Neural cell (in vitro differentiated cells): ENCODE data around the gene TICRR. TPM values are rescaled to one million over a fixed set of nuclear protein-coding genes. Genes with fewer than 3 reads are reported as not detected.

ENCODE experiments used
- H2AFZ ChIP-seq: fragments of 200-600, 300-800 bp; sonication (generic), shearing (Covaris generic); 2 replicates; pipeline ENCODE4 v1.6.0; 2014; ENCODE audit warnings: low read depth, mild to moderate bottlenecking, antibody characterized with exemption, low read length, moderate library complexity
- H3F3A ChIP-seq: fragments of 200-600 bp; shearing (Covaris generic); 2 replicates; pipeline ENCODE4 v1.6.1; 2016; ENCODE audit warnings: mild to moderate bottlenecking, moderate library complexity, mixed read lengths, antibody characterized with exemption, low read length; ENCODE audit not compliant: insufficient read depth, poor library complexity, severe bottlenecking
- H3K27ac ChIP-seq: fragments of 200-600, 300-800 bp; sonication (generic), shearing (Covaris generic); 2 replicates; pipeline ENCODE4 v1.5.1; 2014; ENCODE audit warnings: mild to moderate bottlenecking, low read length, moderate library complexity
- H3K27me3 ChIP-seq: fragments of 300-800, 200-600 bp; sonication (generic), shearing (Covaris generic); 2 replicates; pipeline ENCODE4 v1.6.0; 2014; ENCODE audit warnings: mild to moderate bottlenecking, low read depth, low read length, moderate library complexity; ENCODE audit not compliant: insufficient read depth
- H3K36me3 ChIP-seq: fragments of 300-800, 200-600 bp; sonication (generic), shearing (Covaris generic); 2 replicates; pipeline ENCODE4 v1.5.1; 2014; ENCODE audit warnings: mild to moderate bottlenecking, antibody characterized with exemption, low read length, moderate library complexity; ENCODE audit not compliant: insufficient read depth
- H3K4me2 ChIP-seq: fragments of 300-800, 200-600 bp; sonication (generic), shearing (Covaris generic); 2 replicates; pipeline ENCODE4 v1.6.0; 2014; ENCODE audit warnings: mild to moderate bottlenecking, low read length
- H3K4me3 ChIP-seq: fragments of 300-800, 200-600 bp; sonication (generic), shearing (Covaris generic); 2 replicates; pipeline ENCODE4 v1.5.1; 2014; ENCODE audit warnings: mild to moderate bottlenecking, low read length, moderate library complexity
- H3K79me2 ChIP-seq: fragments of 200-600 bp; shearing (Covaris generic); replicated peaks from 2 replicates; pipeline ENCODE4 v1.6.0; 2014; ENCODE audit warnings: mild to moderate bottlenecking, low read length, moderate library complexity; ENCODE audit not compliant: insufficient read depth
- H3K9ac ChIP-seq: fragments of 300-800, 200-600 bp; sonication (generic), shearing (Covaris generic); 2 replicates; pipeline ENCODE4 v1.6.1; 2016; ENCODE audit warnings: mild to moderate bottlenecking, low read length, mixed read lengths
- H3K9me2 ChIP-seq: fragments of 200-600 bp; shearing (Covaris generic); 2 replicates; pipeline ENCODE4 v1.6.1; 2016; ENCODE audit warnings: mild to moderate bottlenecking, low read length, mixed read lengths; ENCODE audit not compliant: insufficient read depth
- H3K9me3 ChIP-seq: fragments of 200-600, 300-800 bp; sonication (generic), shearing (Covaris generic); 2 replicates; pipeline ENCODE4 v1.6.1; 2016; ENCODE audit warnings: mild to moderate bottlenecking, mixed run types, low read length, moderate library complexity, mixed read lengths
- H4K20me1 ChIP-seq: fragments of 200-600 bp; shearing (Covaris generic); 2 replicates; pipeline ENCODE4 v1.6.1; 2016; ENCODE audit warnings: mild to moderate bottlenecking, mixed run types; ENCODE audit not compliant: insufficient read depth
- EZH2 ChIP-seq: fragments of 200-600, 300-800 bp; shearing (Covaris generic), sonication (generic); IDR thresholded peaks from 2 replicates; pipeline ENCODE4 v1.6.1; 2014; ENCODE audit warnings: antibody characterized with exemption, low read length, borderline replicate concordance, mild to moderate bottlenecking; ENCODE audit not compliant: insufficient read depth, poor library complexity, severe bottlenecking
- MXI1 ChIP-seq: fragments of 450-650 bp; conservative IDR thresholded peaks from 2 replicates; pipeline ENCODE4 v1.6.1; 2014; ENCODE audit warnings: antibody characterized with exemption, mild to moderate bottlenecking; ENCODE audit not compliant: poor library complexity, severe bottlenecking
- POLR2AphosphoS5 ChIP-seq: IDR thresholded peaks from 2 replicates; pipeline ENCODE4 v1.6.1; 2012
- RAD21 ChIP-seq: fragments of 450-650 bp; conservative IDR thresholded peaks from 2 replicates; pipeline ENCODE4 v1.6.1; 2014; ENCODE audit warnings: antibody characterized with exemption, mild to moderate bottlenecking, moderate library complexity
- SMC3 ChIP-seq: fragments of 450-650 bp; conservative IDR thresholded peaks from 2 replicates; pipeline ENCODE4 v1.6.1; 2014; ENCODE audit warnings: antibody characterized with exemption, mild to moderate bottlenecking, moderate library complexity; ENCODE audit not compliant: poor library complexity
- TAF1 ChIP-seq: IDR thresholded peaks from 2 replicates; pipeline ENCODE4 v1.6.1; 2012; ENCODE audit warnings: low read depth
- polyA plus RNA-seq: library from polyadenylated mRNA; depleted of rRNA; stranded (reverse); fragments of >200 nt; gene quantifications from 2 replicates; pipeline ENCODE4 v1.2.3, GENCODE V29; 2014
- TF ChIP-seq, protein P1 (sequence below): IDR thresholded peaks from 2 replicates; pipeline ENCODE4 v1.6.1; 2012; ENCODE audit warnings: borderline replicate concordance
- TF ChIP-seq, protein P2 (sequence below): fragments of 450-650 bp; IDR thresholded peaks from 2 replicates; pipeline ENCODE4 v1.5.1; 2014; ENCODE audit warnings: antibody characterized with exemption, mild to moderate bottlenecking, moderate library complexity; ENCODE audit not compliant: poor library complexity, severe bottlenecking

TICRR gene
- polyA plus RNA-seq, 1 donor from 2014 or later, result 0.36 TPM

DNA sequence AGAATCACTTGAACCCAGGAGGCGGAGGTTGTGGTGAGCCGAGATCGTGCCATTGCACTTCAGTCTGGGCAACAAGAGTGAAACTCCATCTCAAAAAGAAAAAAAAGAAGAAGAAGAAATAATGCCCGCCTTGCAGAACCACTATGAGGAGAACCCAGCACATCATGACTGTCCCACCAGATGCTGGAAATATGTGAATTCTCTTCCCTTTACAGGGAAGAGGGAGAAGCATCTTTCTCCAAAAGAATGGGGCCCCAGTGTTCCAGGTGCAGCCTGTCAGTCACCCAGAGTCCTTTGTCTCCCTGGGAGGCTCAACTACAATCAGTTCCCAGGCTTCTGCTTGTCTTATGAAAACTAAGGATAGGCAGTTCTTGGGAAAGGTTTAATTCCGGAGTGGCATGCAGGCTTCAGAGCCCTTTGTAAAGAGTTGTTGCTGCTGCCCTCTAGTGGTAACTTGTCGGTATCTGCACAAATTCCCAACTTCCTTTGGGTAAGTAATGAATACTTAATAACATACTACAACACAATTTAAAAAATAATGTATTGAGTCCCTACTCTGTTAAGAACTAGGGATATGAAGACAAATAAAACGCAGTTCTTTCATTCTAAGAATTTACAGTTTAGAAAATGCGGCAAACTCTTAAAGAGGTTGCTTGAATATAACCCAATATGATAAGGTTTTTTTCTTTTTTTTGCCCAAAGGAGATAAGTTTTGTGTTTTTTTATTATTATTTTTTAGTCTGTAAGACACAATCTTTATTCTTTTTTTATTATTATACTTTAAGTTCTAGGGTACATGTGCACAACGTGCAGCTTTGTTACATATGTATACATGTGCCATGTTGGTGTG is 18.6 kb upstream of the TICRR start:
- H4K20me1 ChIP-seq, result no peaks in the 10 kb centered on the region
- no peaks in the 10 kb centered on the region for H3K36me3 ChIP-seq
- no peaks in the 10 kb centered on the region for H3K27me3 ChIP-seq
- TF ChIP-seq, protein P1, sequence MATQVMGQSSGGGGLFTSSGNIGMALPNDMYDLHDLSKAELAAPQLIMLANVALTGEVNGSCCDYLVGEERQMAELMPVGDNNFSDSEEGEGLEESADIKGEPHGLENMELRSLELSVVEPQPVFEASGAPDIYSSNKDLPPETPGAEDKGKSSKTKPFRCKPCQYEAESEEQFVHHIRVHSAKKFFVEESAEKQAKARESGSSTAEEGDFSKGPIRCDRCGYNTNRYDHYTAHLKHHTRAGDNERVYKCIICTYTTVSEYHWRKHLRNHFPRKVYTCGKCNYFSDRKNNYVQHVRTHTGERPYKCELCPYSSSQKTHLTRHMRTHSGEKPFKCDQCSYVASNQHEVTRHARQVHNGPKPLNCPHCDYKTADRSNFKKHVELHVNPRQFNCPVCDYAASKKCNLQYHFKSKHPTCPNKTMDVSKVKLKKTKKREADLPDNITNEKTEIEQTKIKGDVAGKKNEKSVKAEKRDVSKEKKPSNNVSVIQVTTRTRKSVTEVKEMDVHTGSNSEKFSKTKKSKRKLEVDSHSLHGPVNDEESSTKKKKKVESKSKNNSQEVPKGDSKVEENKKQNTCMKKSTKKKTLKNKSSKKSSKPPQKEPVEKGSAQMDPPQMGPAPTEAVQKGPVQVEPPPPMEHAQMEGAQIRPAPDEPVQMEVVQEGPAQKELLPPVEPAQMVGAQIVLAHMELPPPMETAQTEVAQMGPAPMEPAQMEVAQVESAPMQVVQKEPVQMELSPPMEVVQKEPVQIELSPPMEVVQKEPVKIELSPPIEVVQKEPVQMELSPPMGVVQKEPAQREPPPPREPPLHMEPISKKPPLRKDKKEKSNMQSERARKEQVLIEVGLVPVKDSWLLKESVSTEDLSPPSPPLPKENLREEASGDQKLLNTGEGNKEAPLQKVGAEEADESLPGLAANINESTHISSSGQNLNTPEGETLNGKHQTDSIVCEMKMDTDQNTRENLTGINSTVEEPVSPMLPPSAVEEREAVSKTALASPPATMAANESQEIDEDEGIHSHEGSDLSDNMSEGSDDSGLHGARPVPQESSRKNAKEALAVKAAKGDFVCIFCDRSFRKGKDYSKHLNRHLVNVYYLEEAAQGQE, result no peak
- TF ChIP-seq, protein P2, sequence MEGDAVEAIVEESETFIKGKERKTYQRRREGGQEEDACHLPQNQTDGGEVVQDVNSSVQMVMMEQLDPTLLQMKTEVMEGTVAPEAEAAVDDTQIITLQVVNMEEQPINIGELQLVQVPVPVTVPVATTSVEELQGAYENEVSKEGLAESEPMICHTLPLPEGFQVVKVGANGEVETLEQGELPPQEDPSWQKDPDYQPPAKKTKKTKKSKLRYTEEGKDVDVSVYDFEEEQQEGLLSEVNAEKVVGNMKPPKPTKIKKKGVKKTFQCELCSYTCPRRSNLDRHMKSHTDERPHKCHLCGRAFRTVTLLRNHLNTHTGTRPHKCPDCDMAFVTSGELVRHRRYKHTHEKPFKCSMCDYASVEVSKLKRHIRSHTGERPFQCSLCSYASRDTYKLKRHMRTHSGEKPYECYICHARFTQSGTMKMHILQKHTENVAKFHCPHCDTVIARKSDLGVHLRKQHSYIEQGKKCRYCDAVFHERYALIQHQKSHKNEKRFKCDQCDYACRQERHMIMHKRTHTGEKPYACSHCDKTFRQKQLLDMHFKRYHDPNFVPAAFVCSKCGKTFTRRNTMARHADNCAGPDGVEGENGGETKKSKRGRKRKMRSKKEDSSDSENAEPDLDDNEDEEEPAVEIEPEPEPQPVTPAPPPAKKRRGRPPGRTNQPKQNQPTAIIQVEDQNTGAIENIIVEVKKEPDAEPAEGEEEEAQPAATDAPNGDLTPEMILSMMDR, result peak; percentile 83
- TF ChIP-seq SMC3 (peak; percentile 74), TAF1 (no peak), EZH2 (no peak), RAD21 (peak; percentile 74)
- H3K4me3 ChIP-seq, result no peak overlapping the region
- no peaks in the 10 kb centered on the region for H3K79me2 ChIP-seq
- no peak overlapping the region for H2AFZ ChIP-seq
- H3K9me3 ChIP-seq, result no peaks in the 10 kb centered on the region
- H3K4me2 ChIP-seq, result no peak overlapping the region
- H3F3A ChIP-seq, result no peaks in the 10 kb centered on the region
- H3K27ac ChIP-seq, result no peak overlapping the region
- no peaks in the 10 kb centered on the region for H3K9me2 ChIP-seq
- no peak overlapping the region for H3K9ac ChIP-seq

DNA sequence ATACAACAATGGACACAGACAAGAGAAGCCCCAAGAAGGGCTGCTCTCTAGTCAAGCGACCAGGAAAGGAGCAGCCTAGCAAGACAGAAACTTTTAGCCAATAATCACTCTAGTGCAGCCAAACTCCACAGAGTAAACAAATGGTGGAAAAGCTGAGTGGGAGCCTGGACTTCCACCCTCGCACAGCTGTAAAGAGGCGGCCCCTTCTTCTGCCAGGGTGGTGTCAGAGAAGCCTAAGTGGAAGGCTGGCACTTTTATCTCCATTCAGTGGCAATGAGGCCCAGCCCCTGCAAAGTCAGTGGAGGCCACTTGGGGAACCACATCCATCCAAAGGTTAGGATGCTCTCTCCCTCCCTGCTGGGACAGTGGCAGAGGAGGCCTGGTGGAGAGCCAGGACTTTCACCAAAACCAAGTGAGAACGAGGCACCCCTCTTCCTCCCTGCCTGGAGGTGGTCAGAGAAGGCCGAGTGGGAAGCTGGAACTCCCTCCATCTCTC is 15.5 kb upstream of the TICRR start:
- Histone ChIP-seq H3K27me3 (no peaks in the 10 kb centered on the region), H3K79me2 (no peaks in the 10 kb centered on the region), H3F3A (no peaks in the 10 kb centered on the region), H3K36me3 (no peaks in the 10 kb centered on the region), H3K9ac (no peak overlapping the region), H2AFZ (no peak overlapping the region), H4K20me1 (no peaks in the 10 kb centered on the region), H3K4me3 (no peak overlapping the region), H3K9me2 (no peaks in the 10 kb centered on the region), H3K4me2 (no peak overlapping the region), H3K9me3 (no peaks in the 10 kb centered on the region), H3K27ac (no peak overlapping the region)
- no peak for TF ChIP-seq SMC3
- TF ChIP-seq, protein P2, result no peak
- no peak for TF ChIP-seq MXI1
- TF ChIP-seq, protein P1, result no peak
- TF ChIP-seq POLR2AphosphoS5, result no peak
